Body of pancreas (tissue), 4 donors: ENCODE data around the gene ZBTB16.

ENCODE experiments used
- POLR2A ChIP-seq, 3 donors: fragments of 450-650 bp; IDR thresholded peaks; one replicate each; pipeline ENCODE4 v1.6.1; 2016; ENCODE audit warnings: antibody characterized with exemption in 3 of 3, mild to moderate bottlenecking in 2 of 3
- TF ChIP-seq, protein P1 (sequence below), 7 experiments: fragments of 450-650 bp in 4 of 7; fragments of 200-600 bp in 3 of 7; sonication (generic) in 3 of 7; IDR thresholded peaks; one replicate each; pipeline ENCODE4 v1.5.1; 2016 to 2019; ENCODE audit warnings: antibody characterized with exemption in 7 of 7

DNA sequence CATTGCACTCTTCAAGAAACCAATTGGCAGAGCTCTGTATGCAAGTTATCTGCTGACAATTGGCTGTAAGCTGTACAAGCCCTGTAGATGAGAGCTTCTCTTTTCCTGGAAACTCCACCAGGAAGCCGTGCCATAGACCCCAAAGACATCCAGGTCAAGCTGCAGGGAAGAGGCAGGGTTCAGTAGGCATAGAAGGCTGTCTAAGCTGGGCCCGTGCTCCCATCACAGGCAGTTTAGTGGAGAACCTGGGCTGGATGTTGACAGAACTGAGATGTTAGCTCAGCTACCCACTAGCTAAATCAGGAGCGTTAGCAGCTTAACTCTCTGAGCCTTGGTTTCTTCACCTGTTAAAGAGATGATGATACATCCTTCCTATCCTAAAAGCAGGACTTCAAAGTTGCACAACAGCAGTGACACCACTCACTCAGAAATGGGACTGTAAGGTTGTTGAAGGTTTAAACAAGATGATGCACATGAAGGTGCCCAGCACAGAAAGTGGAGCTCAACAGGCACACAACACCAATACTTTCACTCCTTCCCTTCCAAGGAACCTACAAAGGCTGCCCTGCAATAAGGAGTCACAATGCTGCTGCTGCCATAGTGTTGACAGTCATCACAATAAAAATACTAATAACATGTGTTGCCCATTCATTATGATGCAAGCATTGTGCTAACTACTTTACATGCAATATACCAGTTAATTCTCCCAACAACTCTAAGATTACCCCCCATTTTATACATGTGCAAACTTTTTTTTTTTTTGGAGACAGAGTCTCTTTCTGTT lies 115.4 kb downstream of the ZBTB16 start:
- TF ChIP-seq, protein P1, sequence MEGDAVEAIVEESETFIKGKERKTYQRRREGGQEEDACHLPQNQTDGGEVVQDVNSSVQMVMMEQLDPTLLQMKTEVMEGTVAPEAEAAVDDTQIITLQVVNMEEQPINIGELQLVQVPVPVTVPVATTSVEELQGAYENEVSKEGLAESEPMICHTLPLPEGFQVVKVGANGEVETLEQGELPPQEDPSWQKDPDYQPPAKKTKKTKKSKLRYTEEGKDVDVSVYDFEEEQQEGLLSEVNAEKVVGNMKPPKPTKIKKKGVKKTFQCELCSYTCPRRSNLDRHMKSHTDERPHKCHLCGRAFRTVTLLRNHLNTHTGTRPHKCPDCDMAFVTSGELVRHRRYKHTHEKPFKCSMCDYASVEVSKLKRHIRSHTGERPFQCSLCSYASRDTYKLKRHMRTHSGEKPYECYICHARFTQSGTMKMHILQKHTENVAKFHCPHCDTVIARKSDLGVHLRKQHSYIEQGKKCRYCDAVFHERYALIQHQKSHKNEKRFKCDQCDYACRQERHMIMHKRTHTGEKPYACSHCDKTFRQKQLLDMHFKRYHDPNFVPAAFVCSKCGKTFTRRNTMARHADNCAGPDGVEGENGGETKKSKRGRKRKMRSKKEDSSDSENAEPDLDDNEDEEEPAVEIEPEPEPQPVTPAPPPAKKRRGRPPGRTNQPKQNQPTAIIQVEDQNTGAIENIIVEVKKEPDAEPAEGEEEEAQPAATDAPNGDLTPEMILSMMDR (IDR thresholded peaks at IDR 0.05), result no peak
- no peak for TF ChIP-seq POLR2A (IDR thresholded peaks at IDR 0.05)
